ENCODE measurements around the gene SPTLC2.
"Not testable (repeated sequence)": the region's sequence is repeated elsewhere in the genome, so short reads cannot be mapped to it uniquely, and the experiment has no call there.

Gene SPTLC2

GRCh38 chr14:77601846-77602619 is 14.4 kb downstream of the SPTLC2 start:
- no peak overlapping the region for H3K9ac ChIP-seq (ENCODE audit: low read length)
- no peak overlapping the region for H3K4me3 ChIP-seq (ENCODE audit: low read length)
- no peaks in the 10 kb centered on the region for H3K36me3 ChIP-seq (ENCODE audit: control insufficient read depth, insufficient read depth, low read length)
- no peaks in the 10 kb centered on the region for H3K4me1 ChIP-seq (ENCODE audit: control insufficient read depth, insufficient read depth, low read length)
- no peaks in the 10 kb centered on the region for H3K27me3 ChIP-seq (ENCODE audit: control insufficient read depth, insufficient read depth, low read length)
- no peak overlapping the region for H3K27ac ChIP-seq (ENCODE audit: low read depth, low read length)

- Histone ChIP-seq H3K4me1 (ENCODE audit: control insufficient read depth, insufficient read depth, low read length) (no peaks in the 10 kb centered on the region), H3K36me3 (ENCODE audit: control insufficient read depth, insufficient read depth, low read length) (peaks cover 2% of the 10 kb centered on the region), H3K27ac (ENCODE audit: low read depth, low read length) (no peak overlapping the region), H3K27me3 (ENCODE audit: control insufficient read depth, insufficient read depth, low read length) (no peaks in the 10 kb centered on the region), H3K4me3 (ENCODE audit: low read length) (no peak overlapping the region), H3K9ac (ENCODE audit: low read length) (no peak overlapping the region)
These were observed 16.5 kb downstream of the SPTLC2 start for GRCh38 chr14:77599889-77600288.

DNA sequence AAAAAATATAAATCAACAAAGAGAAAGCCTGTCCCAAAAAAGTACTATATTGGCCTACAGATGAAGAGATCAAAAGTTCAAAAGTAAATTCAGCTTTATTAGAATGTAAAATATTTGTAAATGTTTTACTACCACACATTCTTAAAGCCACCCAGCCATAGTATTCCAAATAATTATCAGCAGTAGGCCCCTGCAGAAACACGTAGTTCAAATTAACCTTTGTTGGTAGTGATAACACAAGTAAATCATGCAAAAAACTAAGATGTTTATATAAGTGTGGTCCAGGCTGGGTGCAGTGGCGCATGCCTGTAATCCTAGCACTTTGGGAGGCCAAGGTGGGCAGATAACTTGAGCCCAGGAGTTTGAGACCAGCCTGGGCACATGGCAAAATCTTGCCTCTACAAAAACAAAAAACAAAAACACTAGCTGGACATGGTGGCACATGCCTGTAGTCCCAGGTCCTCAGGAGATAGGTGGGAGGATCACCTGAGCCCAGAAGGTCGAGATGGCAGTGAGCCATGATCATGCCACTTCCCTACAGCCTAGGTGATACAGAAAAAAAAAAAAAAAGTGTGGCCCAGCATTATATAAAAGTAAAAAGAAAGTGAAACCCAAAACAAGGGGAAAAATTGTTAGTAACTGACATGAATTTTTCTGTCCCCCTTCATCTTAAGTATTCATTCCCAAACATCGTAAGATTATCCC is 17.9 kb downstream of the SPTLC2 start:
- no peak overlapping the region for H3K27ac ChIP-seq (ENCODE audit: low read depth, low read length)

GRCh38 chr14:77593501-77593961 is 22.9 kb downstream of the SPTLC2 start:
- H3K4me3 ChIP-seq (ENCODE audit: low read length): no peak overlapping the region
- H3K27me3 ChIP-seq (ENCODE audit: control insufficient read depth, insufficient read depth, low read length): no peaks in the 10 kb centered on the region
- peaks cover 2% of the 10 kb centered on the region for H3K36me3 ChIP-seq (ENCODE audit: control insufficient read depth, insufficient read depth, low read length)
- no peak overlapping the region for H3K27ac ChIP-seq (ENCODE audit: low read depth, low read length)
- no peak overlapping the region for H3K9ac ChIP-seq (ENCODE audit: low read length)
- no peaks in the 10 kb centered on the region for H3K4me1 ChIP-seq (ENCODE audit: control insufficient read depth, insufficient read depth, low read length)

More for the DNA sequence above, 17.9 kb downstream of the SPTLC2 start:
- Histone ChIP-seq H3K4me1 (ENCODE audit: control insufficient read depth, insufficient read depth, low read length) (no peaks in the 10 kb centered on the region), H3K36me3 (ENCODE audit: control insufficient read depth, insufficient read depth, low read length) (peaks cover 2% of the 10 kb centered on the region), H3K9ac (ENCODE audit: low read length) (no peak overlapping the region), H3K27me3 (ENCODE audit: control insufficient read depth, insufficient read depth, low read length) (no peaks in the 10 kb centered on the region), H3K4me3 (ENCODE audit: low read length) (no peak overlapping the region)

GRCh38 chr14:77590845-77591485 is 25.5 kb downstream of the SPTLC2 start:
- Histone ChIP-seq H3K27me3 (ENCODE audit: control insufficient read depth, insufficient read depth, low read length) (no peaks in the 10 kb centered on the region), H3K4me1 (ENCODE audit: control insufficient read depth, insufficient read depth, low read length) (no peaks in the 10 kb centered on the region), H3K9ac (ENCODE audit: low read length) (no peak overlapping the region), H3K4me3 (ENCODE audit: low read length) (no peak overlapping the region), H3K27ac (ENCODE audit: low read depth, low read length) (no peak overlapping the region), H3K36me3 (ENCODE audit: control insufficient read depth, insufficient read depth, low read length) (peaks cover 2% of the 10 kb centered on the region)

- Histone ChIP-seq H3K27ac (ENCODE audit: low read depth, low read length) (no peak overlapping the region), H3K4me3 (ENCODE audit: low read length) (no peak overlapping the region), H3K27me3 (ENCODE audit: control insufficient read depth, insufficient read depth, low read length) (no peaks in the 10 kb centered on the region), H3K4me1 (ENCODE audit: control insufficient read depth, insufficient read depth, low read length) (no peaks in the 10 kb centered on the region), H3K36me3 (ENCODE audit: control insufficient read depth, insufficient read depth, low read length) (no peaks in the 10 kb centered on the region), H3K9ac (ENCODE audit: low read length) (no peak overlapping the region)
These were observed 27.3 kb downstream of the SPTLC2 start for GRCh38 chr14:77589099-77589498.

DNA sequence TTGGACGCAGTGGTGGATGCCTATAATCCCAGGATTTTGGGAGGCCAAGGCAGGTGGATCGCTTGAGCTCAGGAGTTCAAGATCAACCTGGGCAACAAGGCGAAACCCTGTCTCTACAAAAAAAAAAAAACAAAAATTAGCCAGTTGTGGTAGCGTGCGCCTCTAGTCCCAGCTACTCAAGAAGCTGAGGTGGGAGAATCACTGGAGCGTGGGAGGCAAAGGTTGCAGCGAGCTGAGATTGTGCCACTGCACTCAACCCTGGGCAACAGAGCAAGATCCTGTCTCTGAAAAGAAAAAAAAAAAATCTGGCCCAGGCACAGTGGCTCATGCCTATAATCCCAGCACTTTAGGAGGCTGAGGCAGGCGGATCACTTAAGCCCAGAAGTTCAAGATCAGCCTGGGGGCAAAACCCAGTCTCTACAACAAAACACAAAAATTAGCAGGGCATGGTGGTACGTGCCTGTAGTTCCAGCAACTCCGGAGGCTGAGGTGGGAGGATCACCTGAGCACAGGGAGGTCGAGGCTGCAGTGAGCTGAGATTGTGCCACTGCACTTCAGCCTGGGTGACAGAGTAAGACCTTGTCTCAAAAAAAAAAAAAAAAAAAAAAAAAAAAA is 27.9 kb downstream of the SPTLC2 start:
- H3K27ac ChIP-seq (ENCODE audit: low read depth, low read length); H3K4me1 ChIP-seq (ENCODE audit: control insufficient read depth, insufficient read depth, low read length); H3K9ac ChIP-seq (ENCODE audit: low read length); H3K27me3 ChIP-seq (ENCODE audit: control insufficient read depth, insufficient read depth, low read length); H3K36me3 ChIP-seq (ENCODE audit: control insufficient read depth, insufficient read depth, low read length); H3K4me3 ChIP-seq (ENCODE audit: low read length): not testable (repeated sequence)

GRCh38 chr14:77585385-77585784 is 31.1 kb downstream of the SPTLC2 start:
- H3K9ac ChIP-seq (ENCODE audit: low read length): no peak overlapping the region
- H3K4me1 ChIP-seq (ENCODE audit: control insufficient read depth, insufficient read depth, low read length): no peaks in the 10 kb centered on the region
- no peaks in the 10 kb centered on the region for H3K36me3 ChIP-seq (ENCODE audit: control insufficient read depth, insufficient read depth, low read length)
- no peak overlapping the region for H3K4me3 ChIP-seq (ENCODE audit: low read length)
- H3K27me3 ChIP-seq (ENCODE audit: control insufficient read depth, insufficient read depth, low read length): no peaks in the 10 kb centered on the region
- no peak overlapping the region for H3K27ac ChIP-seq (ENCODE audit: low read depth, low read length)

- Histone ChIP-seq H3K27ac (ENCODE audit: low read depth, low read length) (no peak overlapping the region), H3K9ac (ENCODE audit: low read length) (no peak overlapping the region)
These were observed 31.6 kb downstream of the SPTLC2 start for GRCh38 chr14:77584809-77585208.

DNA sequence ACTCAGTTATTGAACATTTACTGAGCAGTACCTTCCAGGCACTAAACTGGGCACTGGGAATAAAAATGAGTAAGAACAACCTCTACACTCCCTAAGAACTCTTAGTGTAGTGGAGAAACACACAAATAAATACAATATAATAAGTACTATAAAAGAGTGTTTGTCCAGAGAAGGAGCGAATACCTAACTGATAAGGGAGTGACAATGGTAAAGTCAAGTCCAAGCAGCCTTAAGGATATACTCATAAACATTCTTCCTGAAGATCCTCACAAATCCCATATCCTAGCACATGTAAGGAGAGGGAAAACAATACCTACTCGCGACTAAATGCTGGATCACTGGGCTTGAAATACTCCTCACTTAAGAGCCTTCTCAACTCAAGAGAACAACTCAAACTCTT is 32.8 kb downstream of the SPTLC2 start:
- Histone ChIP-seq H3K4me3 (ENCODE audit: low read length) (no peak overlapping the region), H3K27ac (ENCODE audit: low read depth, low read length) (no peak overlapping the region), H3K36me3 (ENCODE audit: control insufficient read depth, insufficient read depth, low read length) (no peaks in the 10 kb centered on the region), H3K27me3 (ENCODE audit: control insufficient read depth, insufficient read depth, low read length) (no peaks in the 10 kb centered on the region), H3K4me1 (ENCODE audit: control insufficient read depth, insufficient read depth, low read length) (no peaks in the 10 kb centered on the region), H3K9ac (ENCODE audit: low read length) (no peak overlapping the region)

More at GRCh38 chr14:77584809-77585208, 31.6 kb downstream of the SPTLC2 start:
- Histone ChIP-seq H3K4me1 (ENCODE audit: control insufficient read depth, insufficient read depth, low read length) (no peaks in the 10 kb centered on the region), H3K36me3 (ENCODE audit: control insufficient read depth, insufficient read depth, low read length) (no peaks in the 10 kb centered on the region), H3K4me3 (ENCODE audit: low read length) (no peak overlapping the region), H3K27me3 (ENCODE audit: control insufficient read depth, insufficient read depth, low read length) (no peaks in the 10 kb centered on the region)

DNA sequence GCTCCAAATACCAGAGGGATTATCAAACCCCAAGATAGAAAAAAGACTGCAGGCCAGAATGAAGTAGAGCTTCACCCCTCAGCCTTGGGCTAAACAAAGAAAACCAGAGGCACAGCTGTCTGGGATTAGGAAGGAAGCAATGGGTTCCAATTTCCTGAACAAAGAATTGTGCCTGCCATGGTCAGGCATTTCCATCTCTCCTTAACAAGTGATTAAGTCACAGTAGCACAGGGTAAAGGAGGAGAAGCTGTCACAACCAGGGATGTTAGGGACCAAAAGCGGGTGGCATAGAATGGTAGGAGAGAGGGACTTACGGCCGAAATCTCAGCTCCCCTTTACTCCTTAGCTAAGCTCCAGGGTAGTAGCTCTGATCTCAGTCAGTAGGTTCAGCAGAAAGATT is 33.9 kb downstream of the SPTLC2 start:
- Histone ChIP-seq H3K9ac (ENCODE audit: low read length) (no peak overlapping the region), H3K27ac (ENCODE audit: low read depth, low read length) (no peak overlapping the region), H3K36me3 (ENCODE audit: control insufficient read depth, insufficient read depth, low read length) (no peaks in the 10 kb centered on the region), H3K4me1 (ENCODE audit: control insufficient read depth, insufficient read depth, low read length) (no peaks in the 10 kb centered on the region), H3K4me3 (ENCODE audit: low read length) (no peak overlapping the region), H3K27me3 (ENCODE audit: control insufficient read depth, insufficient read depth, low read length) (no peaks in the 10 kb centered on the region)

DNA sequence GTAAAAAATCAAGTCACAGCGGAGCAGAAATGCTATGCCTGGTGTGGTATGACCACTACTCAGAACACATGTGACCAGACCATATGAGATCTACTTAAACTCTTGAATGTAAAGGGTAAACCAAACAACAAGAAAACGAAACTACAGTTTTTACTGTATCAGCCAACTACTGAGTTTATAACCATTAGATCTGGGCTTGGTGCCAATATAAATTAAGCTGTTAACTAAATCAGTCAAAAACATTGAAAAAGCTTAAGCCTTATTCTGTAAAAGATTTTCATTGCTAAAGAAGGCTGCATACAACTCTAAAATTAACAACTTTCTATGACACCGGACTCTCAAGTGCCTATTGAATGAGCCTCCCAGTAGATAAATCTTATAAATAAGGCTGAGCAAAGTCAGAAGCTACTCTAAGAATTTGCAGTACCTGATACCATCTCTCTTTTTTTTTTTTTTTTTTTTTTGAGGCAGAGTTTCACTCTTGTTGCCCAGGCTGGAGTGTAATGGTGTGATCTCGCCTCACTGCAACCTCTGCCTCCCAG is 35.4 kb downstream of the SPTLC2 start:
- no peaks in the 10 kb centered on the region for H3K4me1 ChIP-seq (ENCODE audit: control insufficient read depth, insufficient read depth, low read length)
- H3K27ac ChIP-seq (ENCODE audit: low read depth, low read length): no peak overlapping the region
- H3K27me3 ChIP-seq (ENCODE audit: control insufficient read depth, insufficient read depth, low read length): no peaks in the 10 kb centered on the region
- H3K36me3 ChIP-seq (ENCODE audit: control insufficient read depth, insufficient read depth, low read length): no peaks in the 10 kb centered on the region
- peak overlapping the region; percentile 13 for H3K4me3 ChIP-seq (ENCODE audit: low read length)
- no peak overlapping the region for H3K9ac ChIP-seq (ENCODE audit: low read length)

Measured in rectal smooth muscle tissue (tissue), 1 donor.